BJ (cell line): ENCODE measurements around the gene TYMS. TPM values are rescaled to one million over a fixed set of nuclear protein-coding genes. Genes with fewer than 3 reads are reported as not detected.

ENCODE experiments used
- CTCF ChIA-PET: fragments of 350-600 bp; formaldehyde crosslinking; extraction: SDS; loops from one replicate; lab custom pipeline; 2021; ENCODE audit warnings: antibody characterized with exemption, inconsistent platforms; lab: Yijun Ruan, JAX
- POLR2A ChIA-PET: fragments of 300-600 bp; sonication (Branson Sonifier 250); formaldehyde crosslinking; extraction: SDS; loops from one replicate; lab custom pipeline; 2021; ENCODE audit warnings: antibody characterized with exemption; lab: Charles Lee
- DNase-seq: peaks from one replicate; pipeline ENCODE4 v3.0.0-alpha.2; 2011; ENCODE audit warnings: low read depth
- H3K27me3 ChIP-seq: 2 replicates; pipeline ENCODE4 v1.6.0; 2011; ENCODE audit warnings: low read length; ENCODE audit not compliant: control insufficient read depth, insufficient read depth
- H3K36me3 ChIP-seq: 2 replicates; pipeline ENCODE4 v1.5.1; 2011; ENCODE audit warnings: low read length; ENCODE audit not compliant: control insufficient read depth, insufficient read depth
- H3K4me3 ChIP-seq: 2 replicates; pipeline ENCODE4 v1.5.1; 2011; ENCODE audit warnings: low read depth, mild to moderate bottlenecking, control low read depth, low read length
- CTCF ChIP-seq: IDR thresholded peaks from 2 replicates; pipeline ENCODE4 v1.5.1; 2011; ENCODE audit warnings: low read depth, mild to moderate bottlenecking, control low read depth, inconsistent platforms, low read length, moderate library complexity; ENCODE audit not compliant: insufficient read depth
- polyA plus RNA-seq: library from polyadenylated mRNA; depleted of rRNA; stranded (reverse); fragments of >200 nt; gene quantifications from 2 replicates; pipeline ENCODE4 v1.2.3, GENCODE V29; 2011

Gene TYMS
- polyA plus RNA-seq, 1 experiment = 146 TPM

- peaks cover 9% of the 10 kb centered on the region for H3K36me3 ChIP-seq
- DNase-seq = no peak
- H3K27me3 ChIP-seq = no peaks in the 10 kb centered on the region
- POLR2A ChIA-PET = no interaction called here
- H3K4me3 ChIP-seq = no peak overlapping the region
- CTCF ChIA-PET = no interaction called here
- no peak for TF ChIP-seq CTCF
Observed at GRCh38 chr18:706405-706804, 49.0 kb downstream of the TYMS start.

- POLR2A ChIA-PET = no interaction called here
- Histone ChIP-seq H3K36me3 (peaks cover 9% of the 10 kb centered on the region), H3K4me3 (no peak overlapping the region), H3K27me3 (no peaks in the 10 kb centered on the region)
- no peak for DNase-seq
- no peak for TF ChIP-seq CTCF
- CTCF ChIA-PET = interaction anchor here (1.0 to 1.5 kb wide), 2 partner anchors 81 to 123 kb away, joined by 3 to 6 read pairs; no protein-coding TSS in a partner anchor
Observed at GRCh38 chr18:708096-708495, 50.6 kb downstream of the TYMS start.

- no peak for TF ChIP-seq CTCF
- Histone ChIP-seq H3K4me3 (no peak overlapping the region), H3K27me3 (no peaks in the 10 kb centered on the region), H3K36me3 (peaks cover 9% of the 10 kb centered on the region)
- CTCF ChIA-PET = interaction anchor here (0.7 to 1.5 kb wide), 3 partner anchors 8 to 126 kb away, joined by 3 to 6 read pairs (median 4); no protein-coding TSS in a partner anchor
- no peak for DNase-seq
- POLR2A ChIA-PET = no interaction called here
Observed at GRCh38 chr18:709771-710170, 52.3 kb downstream of the TYMS start.

GRCh38 chr18:710418-711300 is 53.2 kb downstream of the TYMS start:
- no peak for TF ChIP-seq CTCF
- ChIA-PET POLR2A (no interaction called here), CTCF (interaction anchor here (0.7 to 1.5 kb wide), 4 partner anchors 9 to 129 kb away, joined by 3 to 6 read pairs (median 4); no protein-coding TSS in a partner anchor)
- peaks cover 5% of the 10 kb centered on the region for H3K36me3 ChIP-seq
- H3K27me3 ChIP-seq = no peaks in the 10 kb centered on the region
- DNase-seq = no peak
- no peak overlapping the region; the same call in 1 of the 2 replicates for H3K4me3 ChIP-seq

- no peak for TF ChIP-seq CTCF
- Histone ChIP-seq H3K36me3 (peaks cover 5% of the 10 kb centered on the region), H3K4me3 (peak overlapping the region; percentile 80), H3K27me3 (no peaks in the 10 kb centered on the region)
- ChIA-PET POLR2A (no interaction called here), CTCF (interaction anchor here (0.8 to 1.5 kb wide), 3 partner anchors 119 to 128 kb away, joined by 3 to 6 read pairs (median 5); no protein-coding TSS in a partner anchor)
- no peak for DNase-seq
Observed at GRCh38 chr18:711310-711656, 53.8 kb downstream of the TYMS start.
